Liver (tissue), 9 donors: ENCODE measurements around the gene WIPF2. TPM values are rescaled to one million over a fixed set of nuclear protein-coding genes. Genes with fewer than 3 reads are reported as not detected.

Source experiments
- DNase-seq: peaks from one replicate; pipeline ENCODE4 v3.0.0-alpha.2; 2017; ENCODE audit warnings: low spot score
- H3K27ac ChIP-seq, 2 donors: one replicate each; pipeline ENCODE4 v1.7.0; 2013; ENCODE audit warnings: inconsistent platforms in 2 of 2, low read length in 2 of 2, control low read depth in 1 of 2, low read depth in 1 of 2, mild to moderate bottlenecking in 1 of 2
- H3K27me3 ChIP-seq, 4 donors: one replicate each; pipeline versions ENCODE4 v1.6.1 to v1.7.0; 2013; ENCODE audit warnings: low read length in 3 of 4, inconsistent platforms in 1 of 4, mild to moderate bottlenecking in 1 of 4, moderate library complexity in 1 of 4; ENCODE audit not compliant: control insufficient read depth in 4 of 4, insufficient read depth in 4 of 4
- H3K36me3 ChIP-seq, 4 donors: one replicate each; pipeline versions ENCODE4 v1.6.1 to v1.7.0; 2013; ENCODE audit warnings: low read length in 3 of 4, mild to moderate bottlenecking in 3 of 4, low read depth in 1 of 4, moderate library complexity in 1 of 4; ENCODE audit not compliant: control insufficient read depth in 4 of 4, insufficient read depth in 3 of 4
- H3K4me1 ChIP-seq, 4 donors: one replicate each; pipeline versions ENCODE4 v1.6.1 to v1.7.0; 2013; ENCODE audit warnings: low read length in 3 of 4, mild to moderate bottlenecking in 3 of 4, moderate library complexity in 1 of 4; ENCODE audit not compliant: control insufficient read depth in 4 of 4, insufficient read depth in 4 of 4
- H3K4me3 ChIP-seq, 3 donors: one replicate each; pipeline versions ENCODE4 v1.6.1 to v1.7.0; 2013; ENCODE audit warnings: low read length in 3 of 3, control low read depth in 1 of 3, low read depth in 1 of 3, mild to moderate bottlenecking in 1 of 3
- H3K9ac ChIP-seq, 2 donors: one replicate each; pipeline ENCODE4 v1.7.0; 2013; ENCODE audit warnings: low read length in 2 of 2, mild to moderate bottlenecking in 2 of 2, moderate library complexity in 2 of 2, control low read depth in 1 of 2, low read depth in 1 of 2
- H3K9me3 ChIP-seq, 4 donors: one replicate each; pipeline versions ENCODE4 v1.6.1 to v1.7.0; 2013; ENCODE audit warnings: low read length in 3 of 4; ENCODE audit not compliant: control insufficient read depth in 4 of 4
- ATF3 ChIP-seq: IDR thresholded peaks from 2 replicates; pipeline ENCODE4 v1.6.1; 2016; ENCODE audit warnings: antibody characterized with exemption
- CTCF ChIP-seq: fragments of 150-350 bp; IDR thresholded peaks from 2 replicates; pipeline ENCODE4 v1.5.1; 2017; ENCODE audit warnings: improper control_type of control experiment, low read depth, low read length; ENCODE audit not compliant: missing input control
- EGR1 ChIP-seq, 2 donors: IDR thresholded peaks; 2 replicates each; pipeline ENCODE4 v1.6.1; 2016 to 2018; ENCODE audit warnings: antibody characterized with exemption in 2 of 2, low read depth in 2 of 2
- FOXA1 ChIP-seq: IDR thresholded peaks from 2 replicates; pipeline ENCODE4 v1.6.1; 2016; ENCODE audit warnings: antibody characterized with exemption
- FOXA2 ChIP-seq: IDR thresholded peaks from 2 replicates; pipeline ENCODE4 v1.6.1; 2016; ENCODE audit warnings: antibody characterized with exemption
- GABPA ChIP-seq, 2 donors: IDR thresholded peaks in 1 of 2; conservative IDR thresholded peaks in 1 of 2; 2 replicates each; pipeline ENCODE4 v1.6.1; 2016; ENCODE audit warnings: antibody characterized with exemption in 2 of 2, mild to moderate bottlenecking in 1 of 2, moderate library complexity in 1 of 2
- HNF4A ChIP-seq, 2 donors: conservative IDR thresholded peaks; 2 replicates each; pipeline ENCODE4 v1.6.1; 2016; ENCODE audit warnings: antibody characterized with exemption in 2 of 2, mild to moderate bottlenecking in 2 of 2
- HNF4G ChIP-seq: IDR thresholded peaks from 2 replicates; pipeline ENCODE4 v1.6.1; 2016; ENCODE audit warnings: antibody characterized with exemption
- JUND ChIP-seq, 2 donors: IDR thresholded peaks; 2 replicates each; pipeline ENCODE4 v1.6.1; 2016; ENCODE audit warnings: antibody characterized with exemption in 2 of 2
- MAX ChIP-seq: IDR thresholded peaks from 2 replicates; pipeline ENCODE4 v1.6.1; 2016; ENCODE audit warnings: antibody characterized with exemption
- NR2F2 ChIP-seq: IDR thresholded peaks from 2 replicates; pipeline ENCODE4 v1.6.1; 2016; ENCODE audit warnings: antibody characterized with exemption
- REST ChIP-seq: IDR thresholded peaks from 2 replicates; pipeline ENCODE4 v1.6.1; 2016; ENCODE audit warnings: antibody characterized with exemption, mild to moderate bottlenecking
- RXRA ChIP-seq, 2 donors: IDR thresholded peaks; 2 replicates each; pipeline ENCODE4 v1.6.1; 2017 to 2018; ENCODE audit warnings: antibody characterized with exemption in 2 of 2, mild to moderate bottlenecking in 1 of 2
- TAF1 ChIP-seq: conservative IDR thresholded peaks from 2 replicates; pipeline ENCODE4 v1.6.1; 2016; ENCODE audit warnings: antibody characterized with exemption, mild to moderate bottlenecking
- YY1 ChIP-seq: IDR thresholded peaks from 2 replicates; pipeline ENCODE4 v1.6.1; 2016; ENCODE audit warnings: antibody characterized with exemption, mild to moderate bottlenecking
- WGBS: extraction: QIAGEN DNeasy Blood & Tissue Kit; methylation state at CpG from one replicate; pipeline ENCODE4 v1.1.7; 2013; 5-methylcytosine and 5-hydroxymethylcytosine counted together
- polyA plus RNA-seq, 2 donors: library from polyadenylated mRNA; stranded (reverse) in 1 of 2; unstranded in 1 of 2; fragments of 200-250 nt in 1 of 2; fragments of >200 nt in 1 of 2; fragmentation: Nextera tagmentation in 1 of 2; extraction: Ambion mirVana in 1 of 2; gene quantifications; one replicate each; pipeline versions ENCODE4 v1.2.1 to v1.2.3, GENCODE V29; 2013 to 2015
- total RNA-seq, 2 donors: library from RNA; depleted of rRNA; stranded (reverse); fragments of >200 nt; gene quantifications; one replicate each; pipeline ENCODE4 v1.2.3, GENCODE V29; 2014
- TF ChIP-seq, protein P1 (sequence below): IDR thresholded peaks from 2 replicates; pipeline ENCODE4 v1.6.1; 2016; ENCODE audit warnings: antibody characterized with exemption
- donor health status: healthy.
- donor health status: healthy.
- donor health status: healthy.
- donor health status: healthy.
- donor health status: healthy.

WIPF2 gene
- total and polyA plus RNA-seq, 4 donors: 4.4 to 5.6 (median 5.2) TPM

DNA sequence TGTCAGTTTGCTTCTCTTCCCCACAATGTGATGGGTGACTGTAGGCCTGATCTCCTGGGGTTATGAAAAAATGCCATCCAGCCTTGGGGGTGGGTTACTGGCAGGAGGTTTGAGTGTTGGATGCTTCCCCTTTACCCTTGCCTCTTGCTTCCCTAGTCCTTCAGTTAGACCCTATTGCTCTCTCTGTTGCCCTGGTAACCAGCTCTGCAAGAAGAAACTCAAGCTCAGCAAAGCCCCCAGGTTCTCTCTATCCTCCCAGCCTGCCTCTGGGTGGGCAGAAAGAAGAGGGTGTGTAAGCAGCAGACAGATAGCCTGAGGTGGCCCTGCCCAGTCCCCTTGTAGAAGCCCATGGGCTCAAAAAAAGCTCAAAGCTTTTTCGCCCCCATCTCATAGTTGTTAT lies 44.6 kb upstream of the WIPF2 start (continued):
- TF ChIP-seq, protein P1, sequence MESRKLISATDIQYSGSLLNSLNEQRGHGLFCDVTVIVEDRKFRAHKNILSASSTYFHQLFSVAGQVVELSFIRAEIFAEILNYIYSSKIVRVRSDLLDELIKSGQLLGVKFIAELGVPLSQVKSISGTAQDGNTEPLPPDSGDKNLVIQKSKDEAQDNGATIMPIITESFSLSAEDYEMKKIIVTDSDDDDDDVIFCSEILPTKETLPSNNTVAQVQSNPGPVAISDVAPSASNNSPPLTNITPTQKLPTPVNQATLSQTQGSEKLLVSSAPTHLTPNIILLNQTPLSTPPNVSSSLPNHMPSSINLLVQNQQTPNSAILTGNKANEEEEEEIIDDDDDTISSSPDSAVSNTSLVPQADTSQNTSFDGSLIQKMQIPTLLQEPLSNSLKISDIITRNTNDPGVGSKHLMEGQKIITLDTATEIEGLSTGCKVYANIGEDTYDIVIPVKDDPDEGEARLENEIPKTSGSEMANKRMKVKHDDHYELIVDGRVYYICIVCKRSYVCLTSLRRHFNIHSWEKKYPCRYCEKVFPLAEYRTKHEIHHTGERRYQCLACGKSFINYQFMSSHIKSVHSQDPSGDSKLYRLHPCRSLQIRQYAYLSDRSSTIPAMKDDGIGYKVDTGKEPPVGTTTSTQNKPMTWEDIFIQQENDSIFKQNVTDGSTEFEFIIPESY: no peak
- no peak for TF ChIP-seq FOXA1
- no peak for TF ChIP-seq NR2F2
- no peak for TF ChIP-seq HNF4G

- peak overlapping the region in 1 of 2 donors; percentile 36 for H3K27ac ChIP-seq
- DNase-seq: no peak
- no peaks in the 10 kb centered on the region for H3K9me3 ChIP-seq
- no peak for TF ChIP-seq RXRA (IDR thresholded peaks at IDR 0.05)
- no peak for TF ChIP-seq FOXA1
- no peak for TF ChIP-seq NR2F2
- no peak for TF ChIP-seq CTCF
- TF ChIP-seq FOXA2: no peak
- no peak for TF ChIP-seq YY1
- TF ChIP-seq GABPA (IDR thresholded peaks at IDR 0.05 in 1 of 2, conservative IDR thresholded peaks at IDR 0.05 in 1 of 2): no peak
- no peak for TF ChIP-seq EGR1 (IDR thresholded peaks at IDR 0.05; ENCODE audit: low read depth in 2 of 2)
- TF ChIP-seq ATF3: no peak
- no peak for TF ChIP-seq HNF4G
- no peak for TF ChIP-seq JUND (IDR thresholded peaks at IDR 0.05)
- no peak for TF ChIP-seq HNF4A (conservative IDR thresholded peaks at IDR 0.05)
- TF ChIP-seq, protein P1: no peak
- no peak for TF ChIP-seq MAX
- TF ChIP-seq REST: no peak
- no peak for TF ChIP-seq TAF1
- 89% methylated on average over 7 of the region's 7 CpGs for WGBS
- H3K9ac ChIP-seq: no peak overlapping the region
- no peak overlapping the region for H3K4me3 ChIP-seq
- no peaks in the 10 kb centered on the region for H3K27me3 ChIP-seq
- peaks cover 0 to 10% (median 8%) of the 10 kb centered on the region in 4 donors for H3K36me3 ChIP-seq
- peaks cover 16 to 39% (median 30%) of the 10 kb centered on the region in 4 donors for H3K4me1 ChIP-seq
Observed at GRCh38 chr17:40175928-40176753, 43.0 kb upstream of the WIPF2 start.
